Stimulated activated CD8-positive, alpha-beta memory T cell treated with anti-CD3 and anti-CD28 coated beads, Interleukin-12 subunit alpha, Interleukin-12 subunit beta, amount 100 ng/mL, for 24 hours (primary cell): ENCODE measurements around the gene PPP1R2B.
"Not testable (repeated sequence)": the region's sequence is repeated elsewhere in the genome, so short reads cannot be mapped to it uniquely, and the experiment has no call there.

Source experiments
- DNase-seq: peaks from one replicate; pipeline ENCODE4 v3.0.0-alpha.2; 2020; ENCODE audit errors: extremely low read depth

The PPP1R2B gene

GRCh38 chr5:156850206-156850751, at the start of gene PPP1R2B:
TSS of gene PPP1R2B (plus strand) at chr5:156850295. CDS start at chr5:156850563, 268 bp downstream.
- no peak for DNase-seq

GRCh38 chr5:156800929-156801328, 49.2 kb upstream of the PPP1R2B start:
- no peak for DNase-seq

- DNase-seq, result no peak
Observed at GRCh38 chr5:156802501-156802900, 47.6 kb upstream of the PPP1R2B start.

- no peak for DNase-seq
Observed at GRCh38 chr5:156803404-156803803, 46.7 kb upstream of the PPP1R2B start.

- DNase-seq, result no peak
Observed at GRCh38 chr5:156812959-156813358, 37.1 kb upstream of the PPP1R2B start.

GRCh38 chr5:156815988-156816599, 34.0 kb upstream of the PPP1R2B start:
- DNase-seq, result no peak

- no peak for DNase-seq
Observed at GRCh38 chr5:156819537-156819936, 30.6 kb upstream of the PPP1R2B start.

- no peak for DNase-seq
Observed at GRCh38 chr5:156819967-156820581, 30.0 kb upstream of the PPP1R2B start.

- no peak for DNase-seq
Observed at GRCh38 chr5:156824241-156824640, 25.9 kb upstream of the PPP1R2B start.

- no peak for DNase-seq
Observed at GRCh38 chr5:156824800-156825199, 25.3 kb upstream of the PPP1R2B start.

GRCh38 chr5:156825688-156826087, 24.4 kb upstream of the PPP1R2B start:
- DNase-seq, result no peak

- DNase-seq, result no peak
Observed at GRCh38 chr5:156826150-156826549, 23.9 kb upstream of the PPP1R2B start.

- no peak for DNase-seq
Observed at GRCh38 chr5:156834916-156835315, 15.2 kb upstream of the PPP1R2B start.

GRCh38 chr5:156835905-156836304, 14.2 kb upstream of the PPP1R2B start:
- no peak for DNase-seq

GRCh38 chr5:156836846-156837245, 13.2 kb upstream of the PPP1R2B start:
- no peak for DNase-seq

GRCh38 chr5:156838961-156839360, 11.1 kb upstream of the PPP1R2B start:
- DNase-seq, result no peak

GRCh38 chr5:156841737-156842136, 8.4 kb upstream of the PPP1R2B start:
- DNase-seq, result no peak

- no peak for DNase-seq
Observed at GRCh38 chr5:156846914-156847313, 3.2 kb upstream of the PPP1R2B start.

- not testable (repeated sequence) for DNase-seq
Observed at GRCh38 chr5:156848447-156848846, 1.6 kb upstream of the PPP1R2B start.

- DNase-seq, result no peak
Observed at GRCh38 chr5:156851880-156852279, 1.8 kb downstream of the PPP1R2B start.

- DNase-seq, result not testable (repeated sequence)
Observed at GRCh38 chr5:156853055-156853454, 3.0 kb downstream of the PPP1R2B start.

- DNase-seq, result no peak
Observed at GRCh38 chr5:156865427-156865826, 15.3 kb downstream of the PPP1R2B start.

- no peak for DNase-seq
Observed at GRCh38 chr5:156870498-156870839, 20.4 kb downstream of the PPP1R2B start.

- no peak for DNase-seq
Observed at GRCh38 chr5:156871212-156871611, 21.1 kb downstream of the PPP1R2B start.
